OCI-LY7 (cell line): ENCODE measurements around the gene NCKIPSD. TPM values are rescaled to one million over a fixed set of nuclear protein-coding genes. Genes with fewer than 3 reads are reported as not detected.
A peak's percentile ranks its signal among the peaks of the same experiment; 100 is the strongest.

Source experiments
- BruUV-seq: library from RNA; stranded (reverse); fragments of 400-500 nt; replicated peaks from 2 replicates; lab custom pipeline; 2021; lab: Mats Ljungman, UMichigan
- CTCF ChIA-PET: fragments of 300-600 bp; sonication (Branson Sonifier 250); formaldehyde crosslinking; loops from one replicate; lab custom pipeline; 2022; ENCODE audit warnings: antibody characterized with exemption; ENCODE audit not compliant: unreplicated experiment; lab: Charles Lee
- POLR2A ChIA-PET: fragments of 300-600 bp; sonication (Branson Sonifier 250); formaldehyde crosslinking; loops from one replicate; lab custom pipeline; 2022; ENCODE audit warnings: antibody characterized with exemption; lab: Charles Lee
- DNase-seq: peaks from one replicate; pipeline ENCODE4 v3.0.0-alpha.2; 2015; ENCODE audit warnings: low spot score
- H2AFZ ChIP-seq: fragments of 200-600 bp; sonication (generic), shearing (Covaris generic); 2 replicates; pipeline ENCODE4 v1.6.1; 2014; ENCODE audit warnings: mild to moderate bottlenecking, antibody characterized with exemption, low read length, moderate library complexity
- H3K27ac ChIP-seq: fragments of 200-600 bp; sonication (generic); 2 replicates; pipeline ENCODE4 v1.5.1; 2014; ENCODE audit warnings: mixed run types, low read depth, mild to moderate bottlenecking, moderate library complexity, low read length, inconsistent platforms; ENCODE audit not compliant: poor library complexity, severe bottlenecking
- H3K36me3 ChIP-seq: fragments of 200-600 bp; sonication (generic); 2 replicates; pipeline ENCODE4 v1.6.1; 2014; ENCODE audit warnings: mild to moderate bottlenecking, antibody characterized with exemption, low read length, moderate library complexity, mixed read lengths; ENCODE audit not compliant: insufficient read depth
- H3K4me1 ChIP-seq: fragments of 200-600 bp; sonication (generic); 2 replicates; pipeline ENCODE4 v1.5.1; 2014; ENCODE audit warnings: mild to moderate bottlenecking, low read length; ENCODE audit not compliant: insufficient read depth, poor library complexity, severe bottlenecking
- H3K4me2 ChIP-seq: fragments of 200-600 bp; sonication (generic); 2 replicates; pipeline ENCODE4 v1.6.1; 2014; ENCODE audit warnings: mild to moderate bottlenecking, low read length
- H3K4me3 ChIP-seq: fragments of 200-600 bp; sonication (generic); 2 replicates; pipeline ENCODE4 v1.5.1; 2014; ENCODE audit warnings: mild to moderate bottlenecking, low read depth, low read length; ENCODE audit not compliant: poor library complexity, severe bottlenecking
- H3K79me2 ChIP-seq: fragments of 200-600 bp; sonication (generic); 2 replicates; pipeline ENCODE4 v1.6.1; 2016; ENCODE audit warnings: low read depth, mild to moderate bottlenecking, low read length, moderate library complexity, mixed read lengths; ENCODE audit not compliant: insufficient read depth
- H3K9me2 ChIP-seq: fragments of 200-600 bp; sonication (generic); 2 replicates; pipeline ENCODE4 v1.6.1; 2016; ENCODE audit warnings: mild to moderate bottlenecking, low read length, mixed read lengths; ENCODE audit not compliant: insufficient read depth
- H3K9me3 ChIP-seq: fragments of 200-600 bp; sonication (generic); 2 replicates; pipeline ENCODE4 v1.6.1; 2014; ENCODE audit warnings: mild to moderate bottlenecking, mixed run types, low read length, mixed read lengths
- H4K20me1 ChIP-seq: fragments of 200-600 bp; sonication (generic); 2 replicates; pipeline ENCODE4 v1.6.1; 2014; ENCODE audit warnings: mild to moderate bottlenecking, antibody characterized with exemption, low read length, moderate library complexity, mixed read lengths; ENCODE audit not compliant: insufficient read depth
- CTCF ChIP-seq: fragments of 200-600 bp; sonication (generic); conservative IDR thresholded peaks from 2 replicates; pipeline ENCODE4 v1.5.1; 2014; ENCODE audit warnings: mild to moderate bottlenecking, antibody characterized with exemption, low read length, moderate library complexity, mixed read lengths
- EZH2phosphoT487 ChIP-seq: fragments of 200-600 bp; sonication (generic); IDR thresholded peaks from 2 replicates; pipeline ENCODE4 v1.6.1; 2018; ENCODE audit warnings: low read depth, borderline replicate concordance, mild to moderate bottlenecking, mixed run types, antibody characterized with exemption, low read length, moderate library complexity, mixed read lengths
- intact Hi-C: fragments of 100-400 bp; cut with micrococcal nuclease; formaldehyde crosslinking; loops from one replicate; pipeline ENCODE4 v1.10.0; 2022; ENCODE audit not compliant: unreplicated experiment
- total RNA-seq, 2 experiments: library from RNA; depleted of rRNA in 1 of 2; stranded (reverse); fragments of >200 nt in 1 of 2; shearing (Covaris generic) in 1 of 2; gene quantifications; 2 replicates each; pipeline ENCODE4 v1.2.3, GENCODE V29; 2014 to 2022

NCKIPSD gene
- total RNA-seq, 2 experiments from 2014 or later = 34.8 to 39.9 TPM

DNA sequence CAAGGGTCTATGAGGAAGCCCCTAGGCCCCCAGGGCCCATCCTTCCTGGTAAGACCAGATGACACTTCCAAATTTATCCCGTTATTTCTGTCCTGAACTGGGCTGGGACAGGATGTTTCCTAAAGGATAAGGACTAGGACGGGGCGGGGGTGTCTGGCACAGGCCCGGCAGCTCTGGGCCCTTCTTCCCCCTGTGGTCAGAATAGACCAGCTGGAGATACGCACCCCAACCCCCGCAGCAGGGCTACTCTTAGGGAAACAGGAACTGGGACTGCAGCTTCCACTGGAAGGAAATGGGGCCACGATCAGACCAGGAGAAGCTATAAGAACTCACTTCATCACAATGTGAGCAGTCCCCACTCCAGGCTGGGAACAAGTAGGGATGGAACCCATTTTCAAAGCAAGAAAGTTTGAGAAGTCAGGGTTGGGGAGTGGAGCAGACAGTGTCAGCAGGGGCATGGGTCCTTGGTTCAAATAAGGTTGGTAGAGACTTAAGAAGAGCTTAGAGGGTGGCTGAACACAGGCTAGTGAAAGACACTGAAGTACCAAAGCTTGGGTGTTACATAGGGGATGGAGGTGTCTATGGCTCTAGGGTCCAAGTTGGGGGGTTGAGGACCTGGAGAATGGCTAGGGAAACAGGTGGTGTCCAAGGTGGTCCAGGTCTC is 1.1 kb downstream of the NCKIPSD start:
- no peaks in the 10 kb centered on the region for H3K9me3 ChIP-seq
- ChIA-PET POLR2A (interaction anchor here (0.5 to 1.5 kb wide), 2 partner anchors 17 to 52 kb away, joined by 3 to 5 read pairs; no protein-coding TSS in a partner anchor), CTCF (interaction anchor here (0.6 to 1.5 kb wide), 2 partner anchors 38 to 50 kb away, joined by 3 read pairs; partner anchors contain the start of gene SLC26A6)
- H3K9me2 ChIP-seq = no peaks in the 10 kb centered on the region
- no peak overlapping the region for H3K27ac ChIP-seq
- intact Hi-C loops = loop anchor here (2.0 kb wide), 1 partner anchor 22 kb away; the partner anchor contains the start of gene CELSR3
- no TSS peak for BruUV-seq
- TF ChIP-seq EZH2phosphoT487 (no peak), CTCF (no peak)
- no peak overlapping the region for H2AFZ ChIP-seq
- peaks cover 52% of the 10 kb centered on the region for H3K36me3 ChIP-seq
- no peaks in the 10 kb centered on the region for H4K20me1 ChIP-seq
- H3K4me1 ChIP-seq = peaks cover 42% of the 10 kb centered on the region
- H3K4me2 ChIP-seq = peak overlapping the region; percentile 93
- peaks cover 7% of the 10 kb centered on the region; the same call in 1 of the 2 replicates for H3K79me2 ChIP-seq
- H3K4me3 ChIP-seq = peak overlapping the region; percentile 84
- DNase-seq = peak; percentile 33

DNA sequence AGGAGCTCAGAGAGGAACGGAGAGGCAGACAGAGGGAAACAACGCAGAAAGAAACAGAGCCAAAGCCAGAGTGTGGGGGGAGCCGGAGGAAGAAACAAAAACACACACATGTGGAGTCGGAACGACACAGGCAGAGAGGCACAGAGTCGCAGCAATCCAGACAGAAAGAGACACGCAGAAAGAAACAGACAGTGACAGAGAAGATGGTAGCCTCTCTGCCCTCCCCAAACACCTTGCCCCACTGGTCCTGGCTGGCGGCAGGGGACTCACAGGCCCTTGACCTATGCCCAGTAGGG is 1.7 kb downstream of the NCKIPSD start:
- Histone ChIP-seq H4K20me1 (no peaks in the 10 kb centered on the region), H3K27ac (no peak overlapping the region), H3K4me3 (peak overlapping the region; percentile 84), H3K9me3 (no peaks in the 10 kb centered on the region), H2AFZ (no peak overlapping the region), H3K36me3 (peaks cover 52% of the 10 kb centered on the region), H3K9me2 (no peaks in the 10 kb centered on the region), H3K4me2 (peak overlapping the region; percentile 93), H3K4me1 (peaks cover 46% of the 10 kb centered on the region), H3K79me2 (peaks cover 7% of the 10 kb centered on the region; the same call in 1 of the 2 replicates)
- ChIA-PET CTCF (interaction anchor here (0.6 to 1.5 kb wide), 2 partner anchors 38 to 49 kb away, joined by 3 read pairs; partner anchors contain the start of gene SLC26A6), POLR2A (interaction anchor here (0.5 to 1.5 kb wide), 2 partner anchors 18 to 52 kb away, joined by 3 to 5 read pairs; no protein-coding TSS in a partner anchor)
- intact Hi-C loops = loop anchor here (2.0 kb wide), 1 partner anchor 21 kb away; the partner anchor contains the start of gene CELSR3
- DNase-seq = no peak
- BruUV-seq = no TSS peak
- no peak for TF ChIP-seq EZH2phosphoT487
- TF ChIP-seq CTCF = no peak

- no peak overlapping the region for H3K4me2 ChIP-seq
- ChIA-PET POLR2A (no interaction called here), CTCF (no interaction called here)
- intact Hi-C loops = no loop called here
- no peak overlapping the region for H2AFZ ChIP-seq
- no peak overlapping the region for H3K4me3 ChIP-seq
- BruUV-seq = no TSS peak
- peaks cover 7% of the 10 kb centered on the region; the same call in 1 of the 2 replicates for H3K79me2 ChIP-seq
- no peaks in the 10 kb centered on the region for H4K20me1 ChIP-seq
- H3K4me1 ChIP-seq = peaks cover 46% of the 10 kb centered on the region
- H3K36me3 ChIP-seq = peaks cover 52% of the 10 kb centered on the region
- no peak for DNase-seq
- no peak overlapping the region for H3K27ac ChIP-seq
- H3K9me2 ChIP-seq = no peaks in the 10 kb centered on the region
- no peak for TF ChIP-seq EZH2phosphoT487
- no peak for TF ChIP-seq CTCF
- no peaks in the 10 kb centered on the region for H3K9me3 ChIP-seq
These were observed 2.9 kb downstream of the NCKIPSD start for GRCh38 chr3:48682786-48683185.
